ENCODE results near the gene TBC1D22A.

DNA sequence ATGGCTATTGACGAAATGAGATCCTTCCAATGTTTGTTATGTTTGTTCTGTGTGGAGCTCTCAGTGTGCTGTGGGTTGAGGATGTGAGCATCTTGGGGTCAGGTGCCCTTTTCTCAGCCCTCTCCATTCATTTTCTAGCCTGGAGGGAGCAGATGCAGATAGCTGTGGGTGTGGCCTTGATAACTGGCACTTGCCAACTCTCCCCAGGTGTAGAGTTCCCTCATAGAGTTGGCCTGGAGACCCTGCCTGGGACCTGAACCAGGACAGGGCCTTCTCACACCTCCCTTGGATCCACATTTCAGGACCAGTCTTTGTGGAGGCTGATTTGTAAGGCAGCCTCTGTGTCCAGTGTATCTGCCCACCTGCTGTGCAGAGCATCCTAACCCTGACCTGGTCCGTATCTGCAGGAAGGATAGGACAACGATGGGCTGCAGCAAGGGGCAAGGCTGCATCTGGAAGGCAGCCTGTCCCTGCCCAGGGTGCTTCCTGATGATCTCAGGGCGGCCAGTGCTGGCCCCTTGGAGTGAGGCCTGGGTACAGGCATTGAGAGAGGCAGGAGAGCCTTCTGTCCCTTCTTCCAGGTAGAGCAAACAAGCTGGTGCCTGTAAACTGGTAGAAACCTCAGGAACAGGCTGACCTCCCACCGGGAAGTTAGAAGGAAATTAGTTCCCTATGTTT lies 245.9 kb downstream of the TBC1D22A start:
- TF ChIP-seq POLR2A (IDR thresholded peaks at IDR 0.05; ENCODE audit: low read depth, low read length) (no peak), POLR2AphosphoS5 (IDR thresholded peaks at IDR 0.05; ENCODE audit: insufficient read depth, low read depth, low read length) (no peak), MAX (IDR thresholded peaks at IDR 0.05; ENCODE audit: insufficient read depth, insufficient read length) (no peak)
- TF ChIP-seq, protein P1, sequence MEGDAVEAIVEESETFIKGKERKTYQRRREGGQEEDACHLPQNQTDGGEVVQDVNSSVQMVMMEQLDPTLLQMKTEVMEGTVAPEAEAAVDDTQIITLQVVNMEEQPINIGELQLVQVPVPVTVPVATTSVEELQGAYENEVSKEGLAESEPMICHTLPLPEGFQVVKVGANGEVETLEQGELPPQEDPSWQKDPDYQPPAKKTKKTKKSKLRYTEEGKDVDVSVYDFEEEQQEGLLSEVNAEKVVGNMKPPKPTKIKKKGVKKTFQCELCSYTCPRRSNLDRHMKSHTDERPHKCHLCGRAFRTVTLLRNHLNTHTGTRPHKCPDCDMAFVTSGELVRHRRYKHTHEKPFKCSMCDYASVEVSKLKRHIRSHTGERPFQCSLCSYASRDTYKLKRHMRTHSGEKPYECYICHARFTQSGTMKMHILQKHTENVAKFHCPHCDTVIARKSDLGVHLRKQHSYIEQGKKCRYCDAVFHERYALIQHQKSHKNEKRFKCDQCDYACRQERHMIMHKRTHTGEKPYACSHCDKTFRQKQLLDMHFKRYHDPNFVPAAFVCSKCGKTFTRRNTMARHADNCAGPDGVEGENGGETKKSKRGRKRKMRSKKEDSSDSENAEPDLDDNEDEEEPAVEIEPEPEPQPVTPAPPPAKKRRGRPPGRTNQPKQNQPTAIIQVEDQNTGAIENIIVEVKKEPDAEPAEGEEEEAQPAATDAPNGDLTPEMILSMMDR (IDR thresholded peaks at IDR 0.05; ENCODE audit: extremely low read depth in 1 of 2, insufficient read depth in 1 of 2, low read depth in 1 of 2, low read length in 2 of 2), result no peak
